Duodenal mucosa (tissue), 2 donors: ENCODE results near the gene TRIM23.
"Not testable (repeated sequence)": the region's sequence is repeated elsewhere in the genome, so short reads cannot be mapped to it uniquely, and the experiment has no call there.

ENCODE experiments used
- H3K27ac ChIP-seq: one replicate; pipeline ENCODE4 v1.7.0; 2013; ENCODE audit warnings: low read depth, low read length
- H3K27me3 ChIP-seq, 2 donors: one replicate each; pipeline ENCODE4 v1.7.0; 2013; ENCODE audit warnings: low read length in 2 of 2, control low read depth in 1 of 2; ENCODE audit not compliant: insufficient read depth in 2 of 2, control insufficient read depth in 1 of 2
- H3K36me3 ChIP-seq, 2 donors: one replicate each; pipeline ENCODE4 v1.7.0; 2013; ENCODE audit warnings: low read length in 2 of 2, control low read depth in 1 of 2; ENCODE audit not compliant: insufficient read depth in 2 of 2, control insufficient read depth in 1 of 2
- H3K4me1 ChIP-seq, 2 donors: one replicate each; pipeline ENCODE4 v1.7.0; 2013; ENCODE audit warnings: low read length in 2 of 2, control low read depth in 1 of 2; ENCODE audit not compliant: insufficient read depth in 2 of 2, control insufficient read depth in 1 of 2
- H3K4me3 ChIP-seq, 2 donors: one replicate each; pipeline ENCODE4 v1.7.0; 2013; ENCODE audit warnings: low read length in 2 of 2, low read depth in 1 of 2
- H3K9ac ChIP-seq, 2 donors: one replicate each; pipeline ENCODE4 v1.7.0; 2013; ENCODE audit warnings: low read length in 2 of 2, low read depth in 1 of 2
- H3K9me3 ChIP-seq, 2 donors: one replicate each; pipeline ENCODE4 v1.7.0; 2013; ENCODE audit warnings: low read length in 2 of 2, control low read depth in 1 of 2; ENCODE audit not compliant: control insufficient read depth in 1 of 2

TRIM23 gene

GRCh38 chr5:65625743-65626142 is 1.6 kb upstream of the TRIM23 start:
- Histone ChIP-seq H3K27ac (no peak overlapping the region), H3K4me1 (peaks cover 22 to 24% of the 10 kb centered on the region in 2 donors), H3K9me3 (no peaks in the 10 kb centered on the region), H3K36me3 (peaks cover 8 to 10% of the 10 kb centered on the region in 2 donors), H3K9ac (peak overlapping the region in 1 of 2 donors; percentile 70), H3K27me3 (no peaks in the 10 kb centered on the region), H3K4me3 (peak overlapping the region; percentile 98 to 100)

- H3K4me1 ChIP-seq: peaks cover 22 to 24% of the 10 kb centered on the region in 2 donors
- peak within 1 kb of the TSS; percentile 98 to 100 for H3K4me3 ChIP-seq
- no peaks in the 10 kb centered on the region for H3K9me3 ChIP-seq
- no peaks in the 10 kb centered on the region for H3K27me3 ChIP-seq
- peaks cover 7 to 8% of the 10 kb centered on the region in 2 donors for H3K36me3 ChIP-seq
- peak within 1 kb of the TSS; percentile 69 for H3K27ac ChIP-seq
- peak within 1 kb of the TSS; percentile 86 to 90 for H3K9ac ChIP-seq
Measured at GRCh38 chr5:65624571-65625555, 730 bp upstream of the TRIM23 start, which contains the start of the genes SHLD3 and TRAPPC13. Gene SHLD3, plus strand, starts transcription at chr5:65625027. Its CDS starts 4,561 bp downstream, at chr5:65629588. Gene TRAPPC13, plus strand, starts transcription at chr5:65625027. Its CDS starts 34 bp downstream, at chr5:65625061.

- H3K27me3 ChIP-seq: no peaks in the 10 kb centered on the region
- peak overlapping the region; percentile 98 to 100 for H3K4me3 ChIP-seq
- no peaks in the 10 kb centered on the region for H3K36me3 ChIP-seq
- H3K9ac ChIP-seq: peak overlapping the region; percentile 86 to 90
- peaks cover 22 to 24% of the 10 kb centered on the region in 2 donors for H3K4me1 ChIP-seq
- H3K27ac ChIP-seq: no peak overlapping the region
- H3K9me3 ChIP-seq: no peaks in the 10 kb centered on the region
Measured at GRCh38 chr5:65623482-65623881, 651 bp downstream of the TRIM23 start.

- H3K27ac ChIP-seq: not testable (repeated sequence)
Measured at GRCh38 chr5:65621961-65622360, 2.2 kb downstream of the TRIM23 start.

GRCh38 chr5:65620021-65620420 is 4.1 kb downstream of the TRIM23 start:
- Histone ChIP-seq H3K36me3 (peaks cover 5 to 22% of the 10 kb centered on the region in 2 donors), H3K4me1 (peaks cover 15% of the 10 kb centered on the region in 2 donors)

More at GRCh38 chr5:65621961-65622360, 2.2 kb downstream of the TRIM23 start:
- H3K9me3 ChIP-seq, H3K9ac ChIP-seq, H3K36me3 ChIP-seq, H3K4me3 ChIP-seq, H3K27me3 ChIP-seq: not testable (repeated sequence)
- H3K4me1 ChIP-seq: peaks cover 22 to 24% of the 10 kb centered on the region in 2 donors

GRCh38 chr5:65612298-65612907 is 11.7 kb downstream of the TRIM23 start:
- Histone ChIP-seq H3K4me3 (no peak overlapping the region), H3K27ac (no peak overlapping the region), H3K27me3 (no peaks in the 10 kb centered on the region), H3K9ac (no peak overlapping the region), H3K9me3 (no peaks in the 10 kb centered on the region), H3K4me1 (peaks cover 0 to 6% of the 10 kb centered on the region in 2 donors), H3K36me3 (peaks cover 42 to 69% of the 10 kb centered on the region in 2 donors)

More at GRCh38 chr5:65620021-65620420, 4.1 kb downstream of the TRIM23 start:
- Histone ChIP-seq H3K4me3 (no peak overlapping the region), H3K9me3 (no peaks in the 10 kb centered on the region), H3K9ac (no peak overlapping the region), H3K27ac (no peak overlapping the region), H3K27me3 (no peaks in the 10 kb centered on the region)

GRCh38 chr5:65611524-65611923 is 12.6 kb downstream of the TRIM23 start:
- Histone ChIP-seq H3K4me3 (no peak overlapping the region), H3K27me3 (no peaks in the 10 kb centered on the region), H3K4me1 (peaks cover 0 to 6% of the 10 kb centered on the region in 2 donors), H3K9ac (no peak overlapping the region), H3K9me3 (no peaks in the 10 kb centered on the region), H3K36me3 (peaks cover 42 to 62% of the 10 kb centered on the region in 2 donors), H3K27ac (no peak overlapping the region)

- not testable (repeated sequence) for H3K4me1 ChIP-seq, H3K4me3 ChIP-seq, H3K27me3 ChIP-seq, H3K27ac ChIP-seq, H3K9ac ChIP-seq, H3K9me3 ChIP-seq
- H3K36me3 ChIP-seq: peaks cover 9 to 62% of the 10 kb centered on the region in 2 donors
Measured at GRCh38 chr5:65601761-65602160, 22.4 kb downstream of the TRIM23 start.

GRCh38 chr5:65588694-65589093 is 35.4 kb downstream of the TRIM23 start:
- Histone ChIP-seq H3K4me3 (no peak overlapping the region), H3K27ac (no peak overlapping the region), H3K4me1 (no peaks in the 10 kb centered on the region), H3K36me3 (peaks cover 16 to 59% of the 10 kb centered on the region in 2 donors), H3K9me3 (no peaks in the 10 kb centered on the region), H3K9ac (no peak overlapping the region), H3K27me3 (no peaks in the 10 kb centered on the region)

- Histone ChIP-seq H3K4me3 (no peak overlapping the region), H3K27me3 (no peaks in the 10 kb centered on the region), H3K9me3 (no peaks in the 10 kb centered on the region), H3K27ac (no peak overlapping the region), H3K9ac (no peak overlapping the region), H3K4me1 (no peaks in the 10 kb centered on the region), H3K36me3 (peaks cover 30 to 38% of the 10 kb centered on the region in 2 donors)
Measured at GRCh38 chr5:65577141-65577540, 47.0 kb downstream of the TRIM23 start.
